HepG2 (cell line): ENCODE results near the gene DOCK1. TPM values are rescaled to one million over a fixed set of nuclear protein-coding genes. Genes with fewer than 3 reads are reported as not detected.

ENCODE experiments used
- ATAC-seq: fragments of 200-7000 bp; cut with Tn5 transposase; 3 replicates; pipeline ENCODE4 v1.9.1; 2020; ENCODE audit warnings: mild to moderate bottlenecking, moderate library complexity
- BruUV-seq: library from RNA; stranded (reverse); fragments of 400-500 nt; replicated peaks from 2 replicates; lab custom pipeline; 2021; lab: Mats Ljungman, UMichigan
- CTCF ChIA-PET: fragments of 300-600 bp; formaldehyde crosslinking; extraction: SDS; loops from one replicate; lab custom pipeline; 2021; ENCODE audit warnings: low total read pairs, inconsistent platforms, low intra/inter-chr PET ratio; lab: Yijun Ruan, JAX
- POLR2A ChIA-PET: fragments of 350-600 bp; sonication (Branson Sonifier 250); formaldehyde crosslinking; loops from one replicate; lab custom pipeline; 2020; ENCODE audit warnings: antibody characterized with exemption, inconsistent platforms; lab: Yijun Ruan, JAX
- DNase-seq: peaks from one replicate; pipeline ENCODE4 v3.0.0-alpha.2; 2015; ENCODE audit warnings: low spot score
- FAIRE-seq: peaks from 3 replicates; lab custom pipeline; 2011; peaks lifted over from hg19 to GRCh38; lab: Jason Lieb, UNC
- H2AFZ ChIP-seq: one replicate; pipeline ENCODE4 v1.6.1; 2011; ENCODE audit warnings: low read length, inconsistent platforms
- H3K27ac ChIP-seq: fragments of 300-600 bp; 3 replicates; pipeline ENCODE4 v1.8.0; 2011; ENCODE audit warnings: mixed run types, mild to moderate bottlenecking, mixed read lengths, low read length, inconsistent platforms; ENCODE audit not compliant: insufficient read depth; ENCODE audit errors: extremely low read length
- H3K27me3 ChIP-seq, 2 experiments: fragments of 200-600 bp in 1 of 2; 2 replicates in 1 of 2; 3 replicates in 1 of 2; pipeline versions ENCODE4 v1.6.0 to v1.8.0; 2011; ENCODE audit warnings: low read length in 2 of 2, mild to moderate bottlenecking in 2 of 2, moderate library complexity in 2 of 2, inconsistent platforms in 1 of 2; ENCODE audit not compliant: insufficient read depth in 2 of 2, control insufficient read depth in 1 of 2
- H3K36me3 ChIP-seq, 2 experiments: fragments of 200-600 bp in 1 of 2; replicated peaks in 1 of 2; 2 replicates in 1 of 2; 3 replicates in 1 of 2; pipeline versions ENCODE4 v1.5.1 to v1.8.0; 2011; ENCODE audit warnings: low read length in 2 of 2, inconsistent platforms in 1 of 2; ENCODE audit not compliant: insufficient read depth in 2 of 2, control insufficient read depth in 1 of 2
- H3K4me1 ChIP-seq: 2 replicates; pipeline ENCODE4 v1.5.1; 2012; ENCODE audit warnings: low read length, inconsistent platforms; ENCODE audit not compliant: insufficient read depth
- H3K4me2 ChIP-seq: 2 replicates; pipeline ENCODE4 v1.6.0; 2011; ENCODE audit warnings: low read depth, low read length, inconsistent platforms
- H3K4me3 ChIP-seq, 3 experiments: fragments of 200-600 bp in 1 of 3; sonication (generic), shearing (Covaris generic) in 1 of 3; replicated peaks in 1 of 3; 2 replicates each; pipeline ENCODE4 v1.5.1; 2011 to 2016; ENCODE audit warnings: low read length in 3 of 3, inconsistent platforms in 2 of 3, low read depth in 2 of 3, mild to moderate bottlenecking in 2 of 3, control low read depth in 1 of 3, mixed read lengths in 1 of 3; ENCODE audit not compliant: insufficient read depth in 1 of 3
- H3K79me2 ChIP-seq: one replicate; pipeline ENCODE4 v1.6.1; 2011; ENCODE audit warnings: low read length, inconsistent platforms; ENCODE audit not compliant: insufficient read depth
- H3K9ac ChIP-seq: 2 replicates; pipeline ENCODE4 v1.6.0; 2011; ENCODE audit warnings: mild to moderate bottlenecking, low read depth, low read length, inconsistent platforms; ENCODE audit not compliant: insufficient read depth
- H3K9me3 ChIP-seq: 2 replicates; pipeline ENCODE4 v1.5.1; 2012; ENCODE audit warnings: mild to moderate bottlenecking, low read length
- H4K20me1 ChIP-seq: 2 replicates; pipeline ENCODE4 v1.6.0; 2011; ENCODE audit warnings: inconsistent platforms, mild to moderate bottlenecking, low read length, moderate library complexity; ENCODE audit not compliant: insufficient read depth
- ETV6 ChIP-seq: sonication (generic); formaldehyde crosslinking; conservative IDR thresholded peaks from 2 replicates; pipeline ENCODE4 v1.4.0; 2020; ENCODE audit warnings: missing genetic modification reagents
- HNF4A ChIP-seq: sonication (generic); formaldehyde crosslinking; IDR thresholded peaks from 2 replicates; pipeline ENCODE4 v1.4.0; 2020; ENCODE audit warnings: missing genetic modification reagents
- MIXL1 ChIP-seq: IDR thresholded peaks from 2 replicates; pipeline ENCODE4 v1.6.1; 2016
- PRMT3 ChIP-seq: sonication (generic); formaldehyde crosslinking; IDR thresholded peaks from 2 replicates; pipeline ENCODE4 v1.8.1; 2022; ENCODE audit warnings: low read depth, mild to moderate bottlenecking, moderate library complexity, missing genetic modification reagents, borderline replicate concordance
- REL ChIP-seq: sonication (generic); formaldehyde crosslinking; conservative IDR thresholded peaks from 2 replicates; pipeline ENCODE4 v1.8.0; 2022; ENCODE audit warnings: mild to moderate bottlenecking, missing genetic modification reagents, moderate library complexity
- WGBS: methylation state at CpG from one replicate; pipeline ENCODE4 v1.1.6; 2017; ENCODE audit warnings: low lambda C conversion rate; 5-methylcytosine and 5-hydroxymethylcytosine counted together
- in situ Hi-C: cut with HindIII; loops from 2 replicates; pipeline ENCODE4 v1.10.0; 2017; ENCODE audit warnings: low pct_unique_long_range_greater_than_20kb; ENCODE audit not compliant: extremely low pct_ligation_motif_present
- intact Hi-C: fragments of 100-400 bp; cut with micrococcal nuclease; formaldehyde crosslinking; loops from one replicate; pipeline ENCODE4 v1.10.0; 2022; ENCODE audit not compliant: unreplicated experiment
- polyA plus RNA-seq, 8 experiments: library from polyadenylated mRNA; depleted of rRNA in 3 of 8; stranded (reverse) in 7 of 8; unstranded in 1 of 8; fragments of >200 nt; fragmentation: Illumina TruSeq in 4 of 8; extraction: Trizol in 4 of 8; gene quantifications; 2 replicates each; pipeline versions ENCODE4 v1.2.1 to v1.2.3, GENCODE V29; 2011 to 2016; ENCODE audit warnings: low read depth in 4 of 8, missing spikeins in 1 of 8, mixed read lengths in 1 of 8; ENCODE audit not compliant: insufficient read depth in 1 of 8
- total RNA-seq, 5 experiments: library from RNA; depleted of rRNA; stranded (reverse); fragments of >200 nt; fragmentation: Illumina TruSeq; extraction: Trizol; gene quantifications; 2 replicates each; pipeline ENCODE4 v1.2.3, GENCODE V29; 2016; ENCODE audit warnings: low read depth in 1 of 5
- TF ChIP-seq, protein P1 (sequence below): sonication (generic); formaldehyde crosslinking; IDR thresholded peaks from 2 replicates; pipeline ENCODE4 v1.9.0; 2022; ENCODE audit warnings: missing genetic modification reagents, mild to moderate bottlenecking, borderline replicate concordance

The DOCK1 gene
- total and polyA plus RNA-seq, 2 of the 13 experiments (the other 11 are each of a cell fraction or from before 2014, with no cell fraction given) = 8.3 to 25.5 TPM

DNA sequence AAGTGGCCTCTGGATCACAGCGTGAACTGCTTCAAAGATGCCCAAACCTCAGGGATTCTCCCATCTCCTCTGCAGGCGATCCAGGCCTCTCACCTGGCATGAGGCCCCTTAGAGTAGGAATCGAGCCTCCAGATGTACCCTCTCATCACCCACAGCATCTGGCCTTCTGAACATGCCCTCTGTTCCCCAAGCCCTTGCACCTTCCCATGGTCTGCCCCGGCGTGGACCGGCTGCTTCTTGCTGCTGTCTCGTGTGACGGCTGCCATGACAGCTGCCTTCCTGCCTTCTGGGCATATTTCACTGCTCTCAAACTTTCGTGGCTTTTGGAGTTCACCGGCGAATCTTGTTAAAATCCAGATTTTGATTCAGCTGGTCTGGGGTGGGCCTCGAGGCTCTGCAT lies 486.6 kb downstream of the DOCK1 start:
- no peak overlapping the region for H3K4me2 ChIP-seq
- TF ChIP-seq REL (CRISPR knock-in tag) (no peak), PRMT3 (no peak), MIXL1 (CRISPR knock-in tag) (no peak), HNF4A (CRISPR knock-in tag) (no peak), ETV6 (no peak)
- TF ChIP-seq, protein P1, sequence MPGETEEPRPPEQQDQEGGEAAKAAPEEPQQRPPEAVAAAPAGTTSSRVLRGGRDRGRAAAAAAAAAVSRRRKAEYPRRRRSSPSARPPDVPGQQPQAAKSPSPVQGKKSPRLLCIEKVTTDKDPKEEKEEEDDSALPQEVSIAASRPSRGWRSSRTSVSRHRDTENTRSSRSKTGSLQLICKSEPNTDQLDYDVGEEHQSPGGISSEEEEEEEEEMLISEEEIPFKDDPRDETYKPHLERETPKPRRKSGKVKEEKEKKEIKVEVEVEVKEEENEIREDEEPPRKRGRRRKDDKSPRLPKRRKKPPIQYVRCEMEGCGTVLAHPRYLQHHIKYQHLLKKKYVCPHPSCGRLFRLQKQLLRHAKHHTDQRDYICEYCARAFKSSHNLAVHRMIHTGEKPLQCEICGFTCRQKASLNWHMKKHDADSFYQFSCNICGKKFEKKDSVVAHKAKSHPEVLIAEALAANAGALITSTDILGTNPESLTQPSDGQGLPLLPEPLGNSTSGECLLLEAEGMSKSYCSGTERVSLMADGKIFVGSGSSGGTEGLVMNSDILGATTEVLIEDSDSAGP (CRISPR knock-in tag) = no peak
- TF ChIP-seq, all 625 proteins: peak for 0
- H3K27ac ChIP-seq = no peak overlapping the region
- ChIA-PET CTCF (no interaction called here), POLR2A (no interaction called here)
- peaks cover 1 to 9% of the 10 kb centered on the region in 2 experiments; a peak in 2 of 5 replicates for H3K36me3 ChIP-seq
- no peak overlapping the region for H2AFZ ChIP-seq
- H3K9me3 ChIP-seq = no peaks in the 10 kb centered on the region
- H3K4me1 ChIP-seq = no peaks in the 10 kb centered on the region
- H3K27me3 ChIP-seq = no peaks in the 10 kb centered on the region
- FAIRE-seq = no peak
- intact Hi-C loops (no loop called here), in situ Hi-C loops (no loop called here)
- no peaks in the 10 kb centered on the region for H4K20me1 ChIP-seq
- no peak for DNase-seq
- H3K4me3 ChIP-seq = no peak overlapping the region
- H3K79me2 ChIP-seq = no peaks in the 10 kb centered on the region
- BruUV-seq = no TSS peak
- H3K9ac ChIP-seq = no peak overlapping the region
- WGBS = 93% methylated on average over 3 of the region's 12 CpGs
- ATAC-seq = no peak
